Activated T-cell treated with anti-CD3 and anti-CD28 coated beads, Interleukin-2, amount 50 U/mL, for 72 hours (primary cell): Measurements from ENCODE around the gene FGF3. TPM values are rescaled to one million over a fixed set of nuclear protein-coding genes. Genes with fewer than 3 reads are reported as not detected.
A peak's percentile ranks its signal among the peaks of the same experiment; 100 is the strongest.
"Not testable (repeated sequence)": the region's sequence is repeated elsewhere in the genome, so short reads cannot be mapped to it uniquely, and the experiment has no call there.

Experiments
- ATAC-seq, 2 donors: fragments of 150-1000 bp; cut with Tn5 transposase; replicated peaks in 1 of 2; 2 replicates each; pipeline ENCODE4 v1.10.0; 2021; ENCODE audit warnings: moderate library complexity in 2 of 2, mild to moderate bottlenecking in 1 of 2
- DNase-seq, 2 donors: peaks; one replicate each; pipeline ENCODE4 v3.0.0; 2021 to 2022; ENCODE audit warnings: mixed read lengths in 1 of 2
- H3K27ac Mint-ChIP-seq: one replicate; pipeline ENCODE4 v1.8.0; 2022; ENCODE audit warnings: mild to moderate bottlenecking, moderate library complexity, mixed read lengths
- H3K27me3 Mint-ChIP-seq: one replicate; pipeline ENCODE4 v1.8.0; 2022; ENCODE audit warnings: low read depth, mixed read lengths
- H3K36me3 Mint-ChIP-seq, 2 donors: one replicate each; pipeline ENCODE4 v1.8.0; 2022; ENCODE audit warnings: mixed read lengths in 2 of 2, mild to moderate bottlenecking in 1 of 2; ENCODE audit not compliant: insufficient read depth in 2 of 2
- H3K4me1 Mint-ChIP-seq: one replicate; pipeline ENCODE4 v1.8.0; 2022; ENCODE audit warnings: low read depth, mixed read lengths
- H3K4me3 Mint-ChIP-seq, 2 donors: one replicate each; pipeline ENCODE4 v1.8.0; 2022; ENCODE audit warnings: mild to moderate bottlenecking in 2 of 2, mixed read lengths in 2 of 2, moderate library complexity in 2 of 2
- H3K9me3 Mint-ChIP-seq, 2 donors: one replicate each; pipeline ENCODE4 v1.8.0; 2022; ENCODE audit warnings: mixed read lengths in 2 of 2
- total RNA-seq, 2 donors: library from RNA; stranded (reverse); gene quantifications; one replicate each; pipeline ENCODE4 v1.2.3, GENCODE V29; 2022

Gene FGF3
- total RNA-seq, 2 donors from 2014 or later: not detected

DNA sequence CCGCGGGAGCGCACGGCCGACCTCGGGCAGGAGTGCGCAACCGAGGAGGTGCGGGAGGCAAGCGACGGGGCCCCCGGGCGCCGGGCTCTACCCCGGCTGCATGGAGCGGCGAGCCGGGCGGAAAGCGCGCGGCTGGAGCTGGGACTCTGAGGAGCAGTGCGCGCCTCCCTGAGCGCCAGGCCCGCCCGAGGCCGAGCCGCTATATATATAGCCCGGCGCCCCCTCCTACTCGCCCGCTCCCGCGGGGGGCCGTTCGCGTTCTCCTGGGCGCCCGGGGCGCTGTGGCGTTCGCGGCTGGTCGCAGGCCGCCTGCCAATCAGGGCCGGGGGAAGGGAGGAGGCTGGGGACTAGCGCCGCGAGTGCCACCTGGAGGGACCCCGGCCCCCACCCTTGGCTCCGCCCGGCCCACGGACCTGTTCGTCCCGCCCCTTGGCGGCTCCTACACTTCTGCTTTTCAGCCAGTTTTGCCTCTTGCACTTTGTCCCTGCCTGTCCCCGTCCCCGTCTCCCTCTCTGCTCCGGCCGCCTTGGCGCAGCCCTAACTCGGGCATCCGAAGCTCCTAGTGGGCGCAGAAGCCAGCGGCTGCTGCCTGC is 44.0 kb downstream of the FGF3 start, which contains the start of gene FGF4:
TSS of gene FGF4 (minus strand) at position 179 of the 593 bp plus-strand sequence. CDS start 257 bp downstream, outside the sequence.
- DNase-seq: no peak
- Mint-ChIP-seq H3K4me1 (no peaks in the 10 kb centered on the region), H3K27me3 (peaks cover 31% of the 10 kb centered on the region), H3K4me3 (peak within 1 kb of the TSS in 1 of 2 donors; percentile 34), H3K27ac (no peak within 1 kb of the TSS), H3K9me3 (no peaks in the 10 kb centered on the region), H3K36me3 (no peaks in the 10 kb centered on the region)
- ATAC-seq: no peak

DNA sequence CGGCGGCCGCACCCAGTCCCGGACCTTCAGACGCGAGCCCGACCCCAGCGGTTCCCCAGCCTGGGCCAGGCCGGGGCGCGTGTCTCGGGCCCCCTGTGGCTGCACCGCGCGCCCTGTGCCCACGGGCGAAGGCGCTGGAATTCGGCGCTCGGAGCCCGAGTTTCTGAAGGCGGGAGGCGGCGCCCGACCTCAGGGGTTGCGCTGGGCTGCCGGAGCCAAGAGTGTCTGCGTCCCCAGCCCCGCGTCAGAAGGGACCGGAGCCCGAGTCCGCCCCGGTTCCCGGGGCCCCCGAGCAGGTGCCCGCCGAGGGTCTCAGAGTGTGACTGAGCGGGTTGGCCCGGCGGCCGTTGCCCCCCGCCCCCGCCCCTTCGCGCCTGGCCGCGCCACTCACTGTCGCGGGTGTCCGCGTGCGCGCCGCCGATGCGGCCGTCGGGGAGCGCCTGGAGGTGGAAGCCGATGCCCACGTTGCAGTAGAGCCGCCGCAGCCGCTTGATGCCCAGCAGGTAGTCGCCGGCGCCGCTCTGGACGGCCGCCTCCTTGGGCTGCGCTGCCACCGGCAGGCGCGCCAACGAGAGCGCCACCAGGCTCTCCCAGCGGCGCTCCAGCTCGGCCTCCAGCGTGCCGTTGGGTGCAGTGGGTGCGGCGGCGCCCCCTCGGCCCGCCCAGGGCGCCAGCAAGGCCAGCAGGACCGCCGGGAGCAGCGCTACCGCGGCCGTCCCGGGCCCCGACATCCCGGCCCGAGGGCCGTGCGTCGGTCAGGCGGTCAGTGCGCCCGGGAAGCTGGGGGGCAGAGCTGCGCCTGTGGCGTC is 44.7 kb downstream of the FGF3 start:
- DNase-seq: no peak
- no peaks in the 10 kb centered on the region for H3K36me3 Mint-ChIP-seq
- ATAC-seq: no peak
- H3K4me1 Mint-ChIP-seq: no peaks in the 10 kb centered on the region
- no peaks in the 10 kb centered on the region for H3K9me3 Mint-ChIP-seq
- no peak overlapping the region for H3K27ac Mint-ChIP-seq
- H3K27me3 Mint-ChIP-seq: peaks cover 34% of the 10 kb centered on the region
- H3K4me3 Mint-ChIP-seq: no peak overlapping the region

DNA sequence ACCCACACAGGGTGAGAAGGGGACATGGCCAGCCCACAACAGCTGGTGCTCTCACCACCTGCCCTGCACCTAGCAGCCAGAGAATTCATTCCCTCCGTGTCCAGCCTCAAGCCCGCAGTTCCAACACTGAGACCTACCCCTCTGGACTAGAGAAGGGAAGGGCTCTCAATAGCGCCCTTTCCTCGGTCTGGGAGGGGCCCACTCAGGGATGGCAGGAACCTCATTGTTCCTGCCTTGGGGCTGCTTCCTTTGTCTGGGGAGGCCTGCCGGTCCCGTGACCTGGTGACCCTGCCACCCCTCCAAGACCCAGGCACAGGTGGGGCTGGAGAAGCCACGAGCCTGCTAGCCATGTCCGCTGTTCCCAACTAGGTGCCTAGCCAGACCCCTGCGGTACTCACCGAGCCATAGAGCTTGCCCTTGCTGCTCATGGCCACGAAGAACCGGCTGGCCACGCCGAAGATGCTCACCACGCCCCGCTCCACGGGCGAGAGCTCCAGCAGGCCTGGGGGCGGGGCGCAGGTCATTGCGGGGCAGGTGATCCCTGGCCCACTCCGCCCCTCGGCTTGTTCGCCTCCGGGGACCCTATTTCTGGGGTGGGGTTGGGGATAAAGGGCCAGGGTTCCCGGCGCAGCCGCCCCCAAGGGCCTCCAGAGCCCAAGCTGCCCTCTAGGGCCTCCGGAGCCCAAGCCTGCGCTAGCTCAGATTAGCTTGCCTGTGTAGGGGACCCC is 45.4 kb downstream of the FGF3 start:
- Mint-ChIP-seq H3K27ac (no peak overlapping the region), H3K4me1 (no peaks in the 10 kb centered on the region), H3K27me3 (peaks cover 42% of the 10 kb centered on the region), H3K4me3 (no peak overlapping the region), H3K9me3 (no peaks in the 10 kb centered on the region), H3K36me3 (no peaks in the 10 kb centered on the region)
- no peak for DNase-seq
- no peak for ATAC-seq

DNA sequence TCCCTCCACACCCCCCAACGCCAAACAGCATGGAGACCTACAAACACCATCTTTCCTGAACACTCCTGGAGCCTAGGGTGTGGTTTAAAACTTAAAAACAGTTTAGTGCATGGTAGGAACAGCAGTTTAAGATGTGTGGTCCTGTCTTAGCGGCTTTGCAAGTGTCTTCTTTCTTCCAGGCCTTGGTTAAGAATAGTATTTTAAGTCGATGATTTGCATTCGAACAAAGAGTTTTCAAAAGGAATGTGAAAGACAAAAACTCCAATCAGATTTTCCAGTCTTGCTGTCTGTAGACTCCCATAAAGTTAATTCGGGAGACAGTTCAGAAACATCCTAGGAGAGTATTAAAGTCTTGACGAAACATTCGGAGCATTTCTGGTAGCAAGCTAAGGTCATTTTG is 47.8 kb downstream of the FGF3 start:
- no peaks in the 10 kb centered on the region for H3K36me3 Mint-ChIP-seq
- H3K27me3 Mint-ChIP-seq: peaks cover 49% of the 10 kb centered on the region
- DNase-seq: no peak
- no peak overlapping the region for H3K4me3 Mint-ChIP-seq
- no peak for ATAC-seq
- H3K4me1 Mint-ChIP-seq: no peaks in the 10 kb centered on the region
- H3K9me3 Mint-ChIP-seq: no peaks in the 10 kb centered on the region
- no peak overlapping the region for H3K27ac Mint-ChIP-seq

DNA sequence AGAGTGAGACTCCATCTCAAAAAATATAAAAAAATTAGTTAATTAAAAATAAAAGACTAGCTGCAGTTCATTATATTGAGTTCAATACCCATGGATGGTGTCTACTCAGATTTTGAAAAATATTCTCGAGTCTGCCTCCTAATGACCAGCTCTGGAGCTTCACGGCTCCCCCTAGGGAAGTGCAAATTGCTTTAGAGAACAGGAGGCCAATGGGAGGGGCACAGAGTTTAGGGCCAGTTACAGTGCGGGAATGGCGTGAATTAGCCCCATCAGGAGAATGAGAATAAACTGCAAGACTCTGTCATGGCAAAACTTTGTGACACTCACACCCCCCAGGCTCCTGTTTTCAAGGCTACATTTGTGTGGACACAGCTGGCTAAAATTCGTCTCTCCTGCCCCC is 48.7 kb downstream of the FGF3 start:
- ATAC-seq (no peak), DNase-seq (no peak)
- Mint-ChIP-seq H3K27ac (no peak overlapping the region), H3K4me3 (no peak overlapping the region), H3K4me1 (no peaks in the 10 kb centered on the region), H3K9me3 (no peaks in the 10 kb centered on the region), H3K36me3 (no peaks in the 10 kb centered on the region), H3K27me3 (peaks cover 41% of the 10 kb centered on the region)

DNA sequence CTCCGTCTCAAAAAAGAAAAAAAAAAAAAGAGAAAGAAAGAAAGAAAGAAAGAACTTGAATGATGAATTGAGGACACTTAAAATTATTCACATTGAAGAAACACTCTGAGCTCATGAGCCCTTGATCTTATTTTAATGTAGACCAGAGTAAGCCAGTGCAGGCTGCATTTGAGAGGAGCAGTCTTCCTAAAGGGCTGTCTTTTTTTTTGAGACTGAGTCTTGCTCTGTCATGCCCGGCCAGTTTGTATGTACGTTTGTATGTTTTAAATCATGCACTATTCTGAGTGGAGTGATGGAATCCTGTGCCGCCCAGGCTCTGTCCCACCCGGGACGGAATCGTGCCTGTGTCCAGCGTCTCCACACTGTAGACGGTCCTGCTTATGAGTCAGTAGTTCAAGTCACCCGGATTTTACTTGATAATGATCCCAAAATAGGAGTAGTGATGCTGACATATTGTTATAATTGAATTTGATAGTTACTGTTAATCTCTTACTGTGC is 53.7 kb downstream of the FGF3 start:
- H3K4me3 Mint-ChIP-seq: no peak overlapping the region
- ATAC-seq (no peak), DNase-seq (no peak)
- H3K9me3 Mint-ChIP-seq: no peaks in the 10 kb centered on the region
- H3K4me1 Mint-ChIP-seq: no peaks in the 10 kb centered on the region
- H3K27me3 Mint-ChIP-seq: peaks cover 24% of the 10 kb centered on the region
- no peak overlapping the region for H3K27ac Mint-ChIP-seq
- no peaks in the 10 kb centered on the region for H3K36me3 Mint-ChIP-seq

DNA sequence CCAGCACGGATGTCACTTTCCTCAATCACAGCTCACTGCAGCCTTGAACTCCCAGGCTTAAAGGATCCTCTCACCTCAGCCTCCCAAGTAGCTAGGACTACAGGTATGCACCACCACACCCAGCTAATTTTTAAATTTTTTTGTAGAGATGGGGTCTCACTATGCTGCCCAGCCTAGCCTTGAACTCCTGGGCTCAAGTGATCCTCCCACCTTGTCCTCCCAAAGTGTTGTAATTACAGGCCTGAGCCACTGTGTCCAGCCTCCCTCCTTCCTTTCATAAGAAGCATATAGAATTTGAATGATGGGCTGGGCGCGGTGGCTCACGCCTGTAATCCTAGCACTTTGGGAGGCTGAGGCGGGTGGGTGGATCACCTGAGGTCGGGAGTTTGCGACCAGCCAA is 54.3 kb downstream of the FGF3 start:
- not testable (repeated sequence) for H3K36me3 Mint-ChIP-seq, H3K27ac Mint-ChIP-seq, H3K4me3 Mint-ChIP-seq, ATAC-seq, H3K4me1 Mint-ChIP-seq, H3K9me3 Mint-ChIP-seq, DNase-seq
- H3K27me3 Mint-ChIP-seq: peaks cover 23% of the 10 kb centered on the region

DNA sequence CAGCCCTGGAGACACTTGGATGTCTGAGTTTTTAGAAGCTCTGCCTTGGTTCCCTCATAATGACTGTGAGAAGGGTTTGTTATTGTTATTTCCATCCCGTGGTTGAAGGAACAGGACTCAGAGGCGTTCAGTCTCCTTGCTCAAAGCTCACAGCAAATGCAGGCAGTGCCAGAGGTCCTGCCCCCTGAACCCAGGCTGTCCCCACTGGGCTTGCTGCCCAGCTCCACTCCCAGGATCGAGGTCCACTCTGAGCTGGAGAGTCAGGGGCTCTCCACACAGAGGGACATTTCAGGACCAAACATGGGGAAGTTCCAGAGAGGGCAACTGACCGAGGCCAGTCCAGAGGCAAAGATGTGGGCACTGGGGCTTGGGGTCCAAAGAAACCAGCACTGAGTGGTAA is 58.9 kb downstream of the FGF3 start:
- no peak for DNase-seq
- Mint-ChIP-seq H3K4me1 (no peaks in the 10 kb centered on the region), H3K9me3 (no peaks in the 10 kb centered on the region), H3K4me3 (no peak overlapping the region), H3K27me3 (peaks cover 11% of the 10 kb centered on the region), H3K36me3 (peaks cover 0 to 2% of the 10 kb centered on the region in 2 donors), H3K27ac (no peak overlapping the region)
- no peak for ATAC-seq

Other genes with a start within 250 kb of the FGF3 start
- 1 to 10 TPM; 1.5 to 1.8 TPM for gene CCND1, start 178.3 kb downstream of the FGF3 start, total RNA-seq
- 10 to 100 TPM; 30.5 to 33.2 TPM for gene LTO1, start 144.1 kb downstream of the FGF3 start, total RNA-seq
- gene FGF19, start 115.4 kb downstream of the FGF3 start, total RNA-seq: under 1 TPM; 0.10 to 0.35 TPM
- gene FGF4, start 44.1 kb downstream of the FGF3 start, total RNA-seq: not detected